PC-9 (cell line): Measurements from ENCODE around the gene DR1. TPM values are rescaled to one million over a fixed set of nuclear protein-coding genes. Genes with fewer than 3 reads are reported as not detected.

ENCODE experiments used
- BruUV-seq: library from RNA; stranded (reverse); fragments of 400-500 nt; replicated peaks from 2 replicates; lab custom pipeline; 2021; lab: Mats Ljungman, UMichigan
- CTCF ChIA-PET: fragments of 300-600 bp; sonication (Branson Sonifier 250); formaldehyde crosslinking; loops from one replicate; lab custom pipeline; 2022; ENCODE audit warnings: antibody characterized with exemption; lab: Charles Lee
- POLR2A ChIA-PET: fragments of 300-600 bp; sonication (Branson Sonifier 250); formaldehyde crosslinking; loops from one replicate; lab custom pipeline; 2022; ENCODE audit warnings: antibody characterized with exemption; ENCODE audit not compliant: unreplicated experiment; lab: Charles Lee
- DNase-seq, 2 experiments: peaks; one replicate each; pipeline versions ENCODE4 v3.0.0 to v3.0.0-alpha.2; 2015 to 2022; ENCODE audit warnings: mixed read lengths in 1 of 2
- H2AFZ ChIP-seq: fragments of 200-600 bp; sonication (generic); 2 replicates; pipeline ENCODE4 v1.8.1; 2017; ENCODE audit warnings: antibody characterized with exemption
- H3F3A ChIP-seq: fragments of 200-600 bp; sonication (generic); 2 replicates; pipeline ENCODE4 v1.8.1; 2017; ENCODE audit warnings: antibody characterized with exemption, mild to moderate bottlenecking, low read depth; ENCODE audit not compliant: insufficient read depth
- H3K27ac ChIP-seq: fragments of 200-600 bp; sonication (generic); 2 replicates; pipeline ENCODE4 v1.6.1; 2016; ENCODE audit warnings: mixed run types
- H3K27me3 ChIP-seq: fragments of 200-600 bp; sonication (generic); 2 replicates; pipeline ENCODE4 v1.6.1; 2016; ENCODE audit warnings: low read depth, mixed run types; ENCODE audit not compliant: insufficient read depth
- H3K36me3 ChIP-seq: fragments of 200-600 bp; sonication (generic); 2 replicates; pipeline ENCODE4 v1.6.1; 2016; ENCODE audit warnings: low read depth, mixed run types
- H3K4me1 ChIP-seq: fragments of 200-600 bp; sonication (generic); replicated peaks from 2 replicates; pipeline ENCODE4 v1.6.1; 2016; ENCODE audit warnings: mixed run types; ENCODE audit not compliant: insufficient read depth
- H3K4me2 ChIP-seq: fragments of 200-600 bp; sonication (generic); 2 replicates; pipeline ENCODE4 v1.6.1; 2017; ENCODE audit warnings: mixed run types
- H3K4me3 ChIP-seq: fragments of 200-600 bp; sonication (generic); 2 replicates; pipeline ENCODE4 v1.6.1; 2016; ENCODE audit warnings: mixed run types
- H3K79me2 ChIP-seq: fragments of 200-600 bp; sonication (generic); 2 replicates; pipeline ENCODE4 v1.6.1; 2017; ENCODE audit warnings: low read depth, mixed run types
- H3K9me2 ChIP-seq: fragments of 200-600 bp; sonication (generic); 2 replicates; pipeline ENCODE4 v1.8.1; 2017; ENCODE audit warnings: mild to moderate bottlenecking; ENCODE audit not compliant: insufficient read depth
- H3K9me3 ChIP-seq: fragments of 200-600 bp; sonication (generic); 2 replicates; pipeline ENCODE4 v1.8.1; 2016; ENCODE audit warnings: low read depth; ENCODE audit not compliant: insufficient read depth
- H4K20me1 ChIP-seq: fragments of 200-600 bp; sonication (generic); 2 replicates; pipeline ENCODE4 v1.8.1; 2017; ENCODE audit not compliant: insufficient read depth
- CTCF ChIP-seq: fragments of 200-600 bp; sonication (generic); conservative IDR thresholded peaks from 2 replicates; pipeline ENCODE4 v1.6.1; 2017; ENCODE audit warnings: mixed run types, antibody characterized with exemption, mild to moderate bottlenecking, moderate library complexity
- EZH2 ChIP-seq: fragments of 200-600 bp; sonication (generic); IDR thresholded peaks from 2 replicates; pipeline ENCODE4 v1.8.0; 2017; ENCODE audit warnings: antibody characterized with exemption, low read depth
- intact Hi-C: fragments of 100-400 bp; cut with micrococcal nuclease; formaldehyde crosslinking; loops from one replicate; pipeline ENCODE4 v1.10.0; 2022; ENCODE audit not compliant: unreplicated experiment
- total RNA-seq: library from RNA; stranded (reverse); gene quantifications from 2 replicates; pipeline ENCODE4 v1.2.3, GENCODE V29; 2021

The DR1 gene
- total RNA-seq, 1 experiment from 2014 or later = 37.8 TPM

- Histone ChIP-seq H3K27me3 (no peaks in the 10 kb centered on the region), H2AFZ (no peak overlapping the region), H3K4me1 (peaks cover 48% of the 10 kb centered on the region), H3K79me2 (no peaks in the 10 kb centered on the region), H3F3A (peaks cover 32% of the 10 kb centered on the region), H3K4me2 (peak overlapping the region; percentile 75), H4K20me1 (no peaks in the 10 kb centered on the region), H3K27ac (peak overlapping the region; percentile 41), H3K36me3 (no peaks in the 10 kb centered on the region), H3K9me3 (no peaks in the 10 kb centered on the region), H3K4me3 (peak overlapping the region; percentile 40), H3K9me2 (no peaks in the 10 kb centered on the region)
- intact Hi-C loops = loop anchor here (1.0 kb wide), 1 partner anchor 24 kb away; the partner anchor contains the start of gene DR1
- TF ChIP-seq CTCF (no peak), EZH2 (no peak)
- no TSS peak for BruUV-seq
- ChIA-PET CTCF (no interaction called here), POLR2A (interaction anchor here (0.7 kb wide), 1 partner anchor 16 kb away, joined by 3 read pairs; no protein-coding TSS in a partner anchor)
- DNase-seq = no peak
Measured at GRCh38 chr1:93321720-93322119, 24.0 kb upstream of the DR1 start.

- H3K36me3 ChIP-seq = no peaks in the 10 kb centered on the region
- H4K20me1 ChIP-seq = no peaks in the 10 kb centered on the region
- intact Hi-C loops = loop anchor here (1.0 kb wide), 1 partner anchor 23 kb away; the partner anchor contains the start of gene DR1
- H3K4me3 ChIP-seq = peak overlapping the region; percentile 40
- BruUV-seq = no TSS peak
- TF ChIP-seq CTCF (no peak), EZH2 (no peak)
- no peaks in the 10 kb centered on the region for H3K9me2 ChIP-seq
- peak overlapping the region; percentile 41 for H3K27ac ChIP-seq
- H3K4me1 ChIP-seq = peaks cover 48% of the 10 kb centered on the region
- CTCF ChIA-PET = no interaction called here
- H3K27me3 ChIP-seq = no peaks in the 10 kb centered on the region
- peak overlapping the region; percentile 75 for H3K4me2 ChIP-seq
- H2AFZ ChIP-seq = no peak overlapping the region
- peaks cover 32% of the 10 kb centered on the region for H3F3A ChIP-seq
- peak; percentile 60 to 95 for DNase-seq
- H3K9me3 ChIP-seq = no peaks in the 10 kb centered on the region
- POLR2A ChIA-PET = interaction anchor here (0.7 kb wide), 1 partner anchor 16 kb away, joined by 3 read pairs; no protein-coding TSS in a partner anchor
- no peaks in the 10 kb centered on the region for H3K79me2 ChIP-seq
Measured at GRCh38 chr1:93322349-93322748, 23.4 kb upstream of the DR1 start.

GRCh38 chr1:93323185-93323820 lies 22.4 kb upstream of the DR1 start:
- Histone ChIP-seq H2AFZ (no peak overlapping the region), H3K4me2 (peak overlapping the region; percentile 75; the same call in 1 of the 2 replicates), H3K9me2 (no peaks in the 10 kb centered on the region), H3F3A (peaks cover 38% of the 10 kb centered on the region), H3K36me3 (no peaks in the 10 kb centered on the region), H3K9me3 (no peaks in the 10 kb centered on the region), H3K4me1 (peaks cover 48% of the 10 kb centered on the region), H3K27me3 (no peaks in the 10 kb centered on the region), H3K27ac (no peak overlapping the region), H4K20me1 (no peaks in the 10 kb centered on the region), H3K4me3 (no peak overlapping the region), H3K79me2 (no peaks in the 10 kb centered on the region)
- no peak for DNase-seq
- no peak for TF ChIP-seq CTCF
- no TSS peak for BruUV-seq
- POLR2A ChIA-PET = interaction anchor here (0.7 kb wide), 1 partner anchor 14 kb away, joined by 4 read pairs; no protein-coding TSS in a partner anchor
- CTCF ChIA-PET = no interaction called here
- intact Hi-C loops = no loop called here
